Sigmoid colon (tissue), 4 donors: ENCODE results near the gene FLNA.

ENCODE experiments used
- CTCF ChIP-seq, 4 experiments: fragments of 450-650 bp in 3 of 4; fragments of 200-600 bp in 1 of 4; IDR thresholded peaks; one replicate each; pipeline ENCODE4 v1.5.1; 2016 to 2019; ENCODE audit warnings: antibody characterized with exemption in 4 of 4, mild to moderate bottlenecking in 3 of 4, moderate library complexity in 2 of 4
- POLR2A ChIP-seq, 2 donors: fragments of 450-650 bp; IDR thresholded peaks; one replicate each; pipeline ENCODE4 v1.6.1; 2016; ENCODE audit warnings: antibody characterized with exemption in 2 of 2, mild to moderate bottlenecking in 2 of 2, moderate library complexity in 2 of 2
- POLR2AphosphoS5 ChIP-seq, 4 donors: sonication (generic); formaldehyde crosslinking; IDR thresholded peaks; one replicate each; pipeline ENCODE4 v1.6.1; 2017; ENCODE audit warnings: antibody characterized with exemption in 4 of 4

- no peak for TF ChIP-seq CTCF (IDR thresholded peaks at IDR 0.05)
- no peak for TF ChIP-seq POLR2AphosphoS5 (IDR thresholded peaks at IDR 0.05)
- TF ChIP-seq POLR2A (IDR thresholded peaks at IDR 0.05): no peak
Measured at GRCh38 chrX:154375156-154375504, 696 bp upstream of the FLNA start.
